Retina (tissue), 1 donor: ENCODE results near the gene TBCK.
"Not testable (repeated sequence)": the region's sequence is repeated elsewhere in the genome, so short reads cannot be mapped to it uniquely, and the experiment has no call there.

Experiments
- DNase-seq: peaks from one replicate; pipeline ENCODE4 v3.0.0-alpha.2; 2016

TBCK gene

GRCh38 chr4:106315968-106316772, at the start of gene TBCK, which contains the start of gene AIMP1:
TBCK (minus strand) TSS chr4:106316209; CDS start chr4:106308960, 7,249 bp downstream.
AIMP1 (plus strand) TSS chr4:106316550; CDS start chr4:106325010, 8,460 bp downstream.
- peak; percentile 99 for DNase-seq

- DNase-seq: no peak
Measured at GRCh38 chr4:106365613-106366012, 49.6 kb upstream of the TBCK start.

GRCh38 chr4:106364282-106364681, 48.3 kb upstream of the TBCK start:
- no peak for DNase-seq

GRCh38 chr4:106362086-106362825, 46.2 kb upstream of the TBCK start:
- no peak for DNase-seq

GRCh38 chr4:106358899-106359298, 42.9 kb upstream of the TBCK start:
- no peak for DNase-seq

- DNase-seq: no peak
Measured at GRCh38 chr4:106355193-106355592, 39.2 kb upstream of the TBCK start.

GRCh38 chr4:106353786-106354185, 37.8 kb upstream of the TBCK start:
- no peak for DNase-seq

GRCh38 chr4:106351016-106351415, 35.0 kb upstream of the TBCK start:
- DNase-seq: no peak

GRCh38 chr4:106347167-106347566, 31.2 kb upstream of the TBCK start:
- no peak for DNase-seq

- no peak for DNase-seq
Measured at GRCh38 chr4:106344647-106344970, 28.6 kb upstream of the TBCK start.

- DNase-seq: no peak
Measured at GRCh38 chr4:106343865-106344646, 28.0 kb upstream of the TBCK start.

GRCh38 chr4:106340774-106341173, 24.8 kb upstream of the TBCK start:
- no peak for DNase-seq

GRCh38 chr4:106339431-106339830, 23.4 kb upstream of the TBCK start:
- no peak for DNase-seq

GRCh38 chr4:106338671-106339070, 22.7 kb upstream of the TBCK start:
- DNase-seq: no peak

GRCh38 chr4:106337916-106338315, 21.9 kb upstream of the TBCK start:
- no peak for DNase-seq

- no peak for DNase-seq
Measured at GRCh38 chr4:106336618-106337017, 20.6 kb upstream of the TBCK start.

GRCh38 chr4:106334741-106335470, 18.9 kb upstream of the TBCK start:
- DNase-seq: no peak

- DNase-seq: no peak
Measured at GRCh38 chr4:106333186-106333585, 17.2 kb upstream of the TBCK start.

- DNase-seq: peak; percentile 3
Measured at GRCh38 chr4:106329041-106329618, 13.1 kb upstream of the TBCK start.

- DNase-seq: no peak
Measured at GRCh38 chr4:106325800-106326199, 9.8 kb upstream of the TBCK start.

GRCh38 chr4:106323119-106323518, 7.1 kb upstream of the TBCK start:
- no peak for DNase-seq

GRCh38 chr4:106321814-106322213, 5.8 kb upstream of the TBCK start:
- not testable (repeated sequence) for DNase-seq
